Measurements from ENCODE around the gene CPNE1.

The CPNE1 gene

DNA sequence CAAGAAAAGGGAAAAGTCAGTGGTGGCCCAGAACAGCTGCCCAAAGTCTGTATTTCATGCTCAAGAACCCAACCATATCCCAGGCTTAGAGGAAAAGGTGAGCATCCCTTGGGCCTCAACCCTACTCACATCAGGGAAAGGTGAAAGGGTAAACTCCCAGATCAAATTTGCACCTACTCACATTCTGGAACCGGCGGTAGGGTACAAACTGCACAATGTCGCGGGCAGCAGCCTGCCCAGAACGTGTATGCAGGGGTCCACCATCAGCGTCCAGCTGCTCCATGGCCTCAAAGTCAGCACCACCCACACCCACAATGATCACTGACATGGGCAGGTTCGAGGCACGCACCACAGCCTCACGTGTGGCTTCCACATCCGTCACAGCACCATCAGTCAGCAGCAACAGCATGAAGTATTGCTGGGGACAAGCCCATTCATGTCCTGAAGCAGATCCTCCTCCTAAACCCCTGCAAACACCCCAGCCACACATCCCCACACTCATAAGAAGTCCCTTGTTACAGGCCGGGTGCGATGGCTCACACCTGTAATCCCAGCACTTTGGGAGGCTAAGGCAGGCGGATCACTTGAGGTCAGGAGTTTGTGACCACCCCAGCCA lies 38.2 kb downstream of the CPNE1 start:
- Histone ChIP-seq H3K36me3 (ENCODE audit: control insufficient read depth, insufficient read depth, low read length) (peaks cover 42% of the 10 kb centered on the region), H3K9ac (ENCODE audit: low read depth, low read length) (no peak overlapping the region), H3K9me3 (ENCODE audit: control insufficient read depth, insufficient read depth, low read length) (no peaks in the 10 kb centered on the region), H3K4me1 (ENCODE audit: control insufficient read depth, insufficient read depth, low read length) (no peaks in the 10 kb centered on the region), H3K27me3 (ENCODE audit: control insufficient read depth, insufficient read depth, low read length) (no peaks in the 10 kb centered on the region), H3K4me3 (ENCODE audit: low read depth, low read length) (no peak overlapping the region)

DNA sequence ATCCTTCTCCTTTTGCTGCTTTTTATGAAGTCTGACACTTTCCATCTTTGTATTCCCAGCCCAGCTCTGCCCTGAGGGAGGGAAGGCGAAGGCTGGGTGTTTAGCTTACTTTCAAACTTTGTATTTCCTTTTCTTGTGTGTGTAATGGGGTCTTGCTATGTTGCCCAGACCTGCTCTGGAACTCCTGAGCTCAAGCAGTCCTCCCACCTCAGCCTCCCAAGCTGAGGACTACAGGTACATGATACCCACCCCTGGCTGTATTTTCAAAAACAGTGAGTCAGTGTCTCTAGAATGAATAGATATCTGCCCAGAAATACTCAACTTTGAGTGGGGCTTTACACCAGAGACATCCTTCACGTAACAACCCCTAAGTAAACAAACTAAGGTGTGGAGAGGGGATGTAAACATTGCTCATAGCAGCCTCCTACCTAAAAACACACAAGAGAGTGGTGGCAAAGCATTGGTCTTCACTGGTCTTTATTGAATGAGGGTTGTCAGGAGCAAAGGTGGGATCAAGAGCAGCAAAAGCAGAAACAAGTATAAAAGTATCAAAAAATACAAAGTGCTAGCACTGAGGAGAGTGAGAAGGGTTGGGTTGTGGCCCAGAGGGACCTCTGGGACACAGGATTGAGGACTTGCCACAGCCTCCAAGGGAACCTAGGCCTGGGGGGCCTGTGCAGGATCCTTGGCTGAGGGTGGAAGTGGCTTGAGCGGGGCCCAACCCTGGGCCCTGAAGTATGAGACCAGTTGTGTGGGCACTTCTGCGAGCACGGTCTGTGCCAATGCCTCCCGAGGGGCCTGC lies 38.9 kb downstream of the CPNE1 start:
- Histone ChIP-seq H3K36me3 (ENCODE audit: control insufficient read depth, insufficient read depth, low read length) (peaks cover 35% of the 10 kb centered on the region), H3K4me1 (ENCODE audit: control insufficient read depth, insufficient read depth, low read length) (no peaks in the 10 kb centered on the region), H3K4me3 (ENCODE audit: low read depth, low read length) (no peak overlapping the region), H3K9ac (ENCODE audit: low read depth, low read length) (no peak overlapping the region), H3K9me3 (ENCODE audit: control insufficient read depth, insufficient read depth, low read length) (no peaks in the 10 kb centered on the region), H3K27me3 (ENCODE audit: control insufficient read depth, insufficient read depth, low read length) (no peaks in the 10 kb centered on the region)

DNA sequence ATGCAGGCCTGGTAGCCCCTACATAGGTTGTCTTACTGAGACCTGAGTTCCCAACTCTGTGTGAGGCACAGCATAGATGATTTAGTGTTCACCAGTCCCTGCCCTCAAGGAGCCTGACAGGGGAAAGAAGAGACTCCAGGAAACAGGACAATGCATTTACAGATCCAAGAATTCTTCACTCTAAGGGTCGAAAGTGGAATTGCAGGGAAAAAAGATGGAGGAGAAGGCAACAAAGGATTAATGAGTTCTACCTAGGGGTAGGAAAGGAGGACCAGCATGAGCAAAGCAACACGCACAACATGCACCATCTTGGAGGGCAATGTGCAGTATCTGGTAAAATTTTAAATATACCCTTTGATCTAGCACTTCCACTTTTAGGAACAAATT lies 43.1 kb downstream of the CPNE1 start:
- Histone ChIP-seq H3K27me3 (ENCODE audit: control insufficient read depth, insufficient read depth, low read length) (peaks cover 11% of the 10 kb centered on the region), H3K4me1 (ENCODE audit: control insufficient read depth, insufficient read depth, low read length) (no peaks in the 10 kb centered on the region), H3K36me3 (ENCODE audit: control insufficient read depth, insufficient read depth, low read length) (peaks cover 14% of the 10 kb centered on the region), H3K9ac (ENCODE audit: low read depth, low read length) (no peak overlapping the region), H3K4me3 (ENCODE audit: low read depth, low read length) (no peak overlapping the region), H3K9me3 (ENCODE audit: control insufficient read depth, insufficient read depth, low read length) (no peaks in the 10 kb centered on the region)

DNA sequence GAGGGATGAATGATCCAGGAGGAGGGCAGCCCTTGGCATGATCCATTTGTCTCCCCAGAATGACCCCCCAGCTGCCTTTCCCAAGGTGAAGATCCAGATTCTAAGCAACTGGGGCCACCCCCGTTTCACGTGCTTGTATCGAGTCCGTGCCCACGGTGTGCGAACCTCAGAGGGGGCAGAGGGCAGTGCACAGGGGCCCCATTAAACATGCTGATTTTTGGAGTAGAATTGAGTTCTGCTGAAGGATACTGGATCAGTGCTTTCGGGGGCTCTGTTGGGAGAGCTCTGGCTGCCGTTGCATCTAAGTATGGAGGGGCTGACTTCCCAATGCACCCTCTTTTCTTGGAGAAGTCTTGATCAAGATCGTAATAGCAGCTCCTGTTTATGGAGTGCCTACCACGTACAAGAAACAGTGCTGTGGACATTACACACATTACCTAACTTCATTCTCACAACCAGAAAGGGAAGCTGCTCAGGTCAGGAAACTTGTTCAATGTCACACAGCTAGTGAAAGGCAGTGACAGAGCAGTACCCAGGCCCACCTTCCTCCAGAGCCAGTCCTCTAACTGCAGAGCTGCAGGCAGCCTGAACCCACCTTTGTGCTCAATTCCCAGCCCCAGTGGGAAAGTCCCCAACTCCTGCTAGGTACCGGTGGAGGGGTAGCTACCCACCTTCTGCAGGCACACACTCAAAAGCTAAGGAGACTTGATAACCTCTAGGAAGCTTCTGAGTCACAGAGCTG lies 43.7 kb downstream of the CPNE1 start:
- H3K4me1 ChIP-seq (ENCODE audit: control insufficient read depth, insufficient read depth, low read length), result no peaks in the 10 kb centered on the region

DNA sequence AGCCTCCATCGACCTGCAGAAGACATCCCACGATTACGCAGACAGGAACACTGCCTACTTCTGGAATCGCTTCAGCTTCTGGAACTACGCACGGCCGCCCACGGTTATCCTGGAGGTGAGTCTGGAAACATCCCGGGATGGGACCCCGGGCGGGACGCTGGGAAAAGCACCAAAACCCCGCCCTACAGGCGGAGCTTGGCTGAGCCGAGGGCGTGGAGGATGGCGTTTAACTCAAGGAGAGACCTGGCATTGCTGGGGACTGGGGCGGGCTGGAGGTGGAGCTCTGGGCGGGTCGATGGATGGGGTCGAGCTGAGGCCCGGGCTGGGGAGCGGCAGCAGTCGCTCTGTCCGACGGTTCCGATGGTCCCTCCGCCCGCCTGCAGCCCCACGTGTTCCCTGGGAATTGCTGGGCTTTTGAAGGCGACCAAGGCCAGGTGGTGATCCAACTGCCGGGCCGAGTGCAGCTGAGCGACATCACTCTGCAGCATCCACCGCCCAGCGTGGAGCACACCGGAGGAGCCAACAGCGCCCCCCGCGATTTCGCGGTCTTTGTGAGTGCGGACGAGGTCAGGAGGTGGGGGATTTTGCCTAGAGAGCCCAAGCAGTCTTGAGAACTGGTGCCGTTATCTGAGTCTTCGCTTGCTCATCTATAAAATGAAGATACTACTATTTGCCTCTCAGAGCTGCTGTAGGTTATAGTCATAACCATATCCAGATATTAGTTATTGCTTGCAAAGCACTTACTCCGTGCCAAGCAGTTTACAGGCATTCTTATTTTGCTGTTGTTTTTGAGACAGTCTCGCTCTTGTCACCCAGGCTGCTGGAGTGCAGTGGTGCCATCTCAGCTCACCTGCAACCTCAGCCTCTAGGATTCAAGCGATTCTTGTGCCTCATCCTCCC lies 45.3 kb downstream of the CPNE1 start:
- no peaks in the 10 kb centered on the region for H3K4me1 ChIP-seq (ENCODE audit: control insufficient read depth, insufficient read depth, low read length)
- peak overlapping the region; percentile 70 for H3K4me3 ChIP-seq (ENCODE audit: low read depth, low read length)
- H3K9ac ChIP-seq (ENCODE audit: low read depth, low read length), result peak overlapping the region; percentile 47
- H3K36me3 ChIP-seq (ENCODE audit: control insufficient read depth, insufficient read depth, low read length), result no peaks in the 10 kb centered on the region
- H3K27me3 ChIP-seq (ENCODE audit: control insufficient read depth, insufficient read depth, low read length), result peaks cover 11% of the 10 kb centered on the region
- H3K9me3 ChIP-seq (ENCODE audit: control insufficient read depth, insufficient read depth, low read length), result no peaks in the 10 kb centered on the region

More for the DNA sequence above, 43.7 kb downstream of the CPNE1 start:
- Histone ChIP-seq H3K27me3 (ENCODE audit: control insufficient read depth, insufficient read depth, low read length) (peaks cover 11% of the 10 kb centered on the region), H3K36me3 (ENCODE audit: control insufficient read depth, insufficient read depth, low read length) (peaks cover 9% of the 10 kb centered on the region), H3K9me3 (ENCODE audit: control insufficient read depth, insufficient read depth, low read length) (no peaks in the 10 kb centered on the region), H3K9ac (ENCODE audit: low read depth, low read length) (no peak overlapping the region), H3K4me3 (ENCODE audit: low read depth, low read length) (no peak overlapping the region)

DNA sequence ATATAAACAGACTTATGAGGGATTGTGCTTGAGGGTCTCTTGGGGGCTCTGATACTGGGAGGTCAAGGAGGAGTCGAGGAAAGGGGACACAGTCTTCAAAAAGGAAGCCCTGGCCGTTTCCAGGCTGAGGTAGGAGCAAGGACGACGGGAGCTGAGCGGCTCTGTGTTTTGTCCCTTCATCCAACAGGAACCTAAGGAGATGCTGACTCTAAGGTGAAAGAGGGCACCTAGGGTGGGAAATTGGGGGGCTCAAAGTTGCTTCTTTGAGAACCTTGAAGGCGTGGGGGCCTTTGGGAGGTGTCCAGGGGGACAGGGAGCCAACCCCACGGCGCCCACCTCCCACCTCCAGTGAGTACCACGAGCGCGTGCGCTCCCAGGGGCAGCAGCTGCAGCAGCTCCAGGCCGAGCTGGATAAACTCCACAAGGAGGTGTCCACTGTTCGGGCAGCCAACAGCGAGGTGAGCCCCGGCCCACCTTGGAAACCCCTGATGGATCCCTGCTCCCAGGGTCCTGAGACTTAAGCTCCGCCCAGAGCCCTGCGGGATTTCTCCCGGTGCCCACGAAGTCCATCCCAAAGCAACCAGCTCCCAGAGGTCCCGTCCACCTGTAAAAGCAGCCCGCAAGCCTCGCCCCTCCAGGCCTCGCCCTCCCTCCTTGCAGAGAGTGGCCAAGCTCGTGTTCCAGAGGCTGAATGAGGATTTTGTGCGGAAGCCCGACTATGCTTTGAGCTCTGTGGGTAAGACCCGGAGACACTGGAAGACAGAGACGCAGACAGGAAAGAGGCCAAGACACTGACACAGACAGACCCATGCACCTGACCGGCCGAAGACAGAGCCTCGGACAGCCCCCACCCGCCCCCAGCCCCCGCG lies 46.2 kb downstream of the CPNE1 start:
- no peaks in the 10 kb centered on the region for H3K9me3 ChIP-seq (ENCODE audit: control insufficient read depth, insufficient read depth, low read length)
- peaks cover 15% of the 10 kb centered on the region for H3K27me3 ChIP-seq (ENCODE audit: control insufficient read depth, insufficient read depth, low read length)
- H3K36me3 ChIP-seq (ENCODE audit: control insufficient read depth, insufficient read depth, low read length), result no peaks in the 10 kb centered on the region
- H3K4me1 ChIP-seq (ENCODE audit: control insufficient read depth, insufficient read depth, low read length), result no peaks in the 10 kb centered on the region
- H3K4me3 ChIP-seq (ENCODE audit: low read depth, low read length), result peak overlapping the region; percentile 70
- H3K9ac ChIP-seq (ENCODE audit: low read depth, low read length), result no peak overlapping the region

DNA sequence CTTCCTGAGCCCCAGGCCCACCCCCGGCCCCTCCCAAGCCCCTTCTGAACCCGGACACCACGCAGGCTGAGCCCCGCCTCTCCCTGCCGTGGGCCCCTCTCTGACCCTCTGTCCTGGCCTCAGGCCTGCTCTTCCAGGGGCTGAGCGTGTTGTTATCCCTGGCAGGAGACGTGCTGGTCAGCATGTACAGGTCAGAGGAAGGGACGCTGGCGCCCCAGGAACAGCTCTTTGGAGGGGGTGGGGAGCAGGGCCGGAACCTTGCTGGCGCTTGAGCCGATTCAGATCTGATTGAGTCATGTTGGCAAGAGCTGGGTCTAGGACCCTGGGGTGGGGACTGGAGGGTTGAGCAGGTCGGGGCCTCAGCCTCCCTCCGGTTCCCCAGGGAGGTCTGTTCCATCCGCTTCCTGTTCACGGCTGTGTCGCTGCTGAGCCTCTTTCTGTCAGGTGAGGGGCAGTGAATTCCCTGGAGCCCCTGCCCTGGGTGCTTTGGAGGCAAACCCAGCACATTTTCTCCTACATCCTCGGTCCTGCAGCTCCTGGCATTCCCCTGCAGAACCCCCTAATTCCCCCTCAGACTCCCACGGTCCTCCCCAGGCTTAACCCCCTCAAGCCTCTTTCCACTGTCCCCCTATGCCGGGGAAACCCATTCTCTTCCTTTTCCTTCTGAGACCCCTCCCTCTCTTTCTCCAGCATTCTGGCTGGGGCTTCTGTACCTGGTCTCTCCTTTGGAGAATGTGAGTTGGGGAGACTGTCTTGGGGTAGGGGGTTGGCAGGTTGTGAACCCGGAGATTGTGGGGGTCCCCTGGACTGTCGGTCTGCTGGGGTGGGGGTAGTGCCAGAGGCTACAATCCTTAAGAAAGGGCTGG lies 47.1 kb downstream of the CPNE1 start:
- Histone ChIP-seq H3K4me3 (ENCODE audit: low read depth, low read length) (peak overlapping the region; percentile 70), H3K36me3 (ENCODE audit: control insufficient read depth, insufficient read depth, low read length) (no peaks in the 10 kb centered on the region), H3K9me3 (ENCODE audit: control insufficient read depth, insufficient read depth, low read length) (no peaks in the 10 kb centered on the region), H3K27me3 (ENCODE audit: control insufficient read depth, insufficient read depth, low read length) (peaks cover 15% of the 10 kb centered on the region), H3K4me1 (ENCODE audit: control insufficient read depth, insufficient read depth, low read length) (no peaks in the 10 kb centered on the region), H3K9ac (ENCODE audit: low read depth, low read length) (no peak overlapping the region)

DNA sequence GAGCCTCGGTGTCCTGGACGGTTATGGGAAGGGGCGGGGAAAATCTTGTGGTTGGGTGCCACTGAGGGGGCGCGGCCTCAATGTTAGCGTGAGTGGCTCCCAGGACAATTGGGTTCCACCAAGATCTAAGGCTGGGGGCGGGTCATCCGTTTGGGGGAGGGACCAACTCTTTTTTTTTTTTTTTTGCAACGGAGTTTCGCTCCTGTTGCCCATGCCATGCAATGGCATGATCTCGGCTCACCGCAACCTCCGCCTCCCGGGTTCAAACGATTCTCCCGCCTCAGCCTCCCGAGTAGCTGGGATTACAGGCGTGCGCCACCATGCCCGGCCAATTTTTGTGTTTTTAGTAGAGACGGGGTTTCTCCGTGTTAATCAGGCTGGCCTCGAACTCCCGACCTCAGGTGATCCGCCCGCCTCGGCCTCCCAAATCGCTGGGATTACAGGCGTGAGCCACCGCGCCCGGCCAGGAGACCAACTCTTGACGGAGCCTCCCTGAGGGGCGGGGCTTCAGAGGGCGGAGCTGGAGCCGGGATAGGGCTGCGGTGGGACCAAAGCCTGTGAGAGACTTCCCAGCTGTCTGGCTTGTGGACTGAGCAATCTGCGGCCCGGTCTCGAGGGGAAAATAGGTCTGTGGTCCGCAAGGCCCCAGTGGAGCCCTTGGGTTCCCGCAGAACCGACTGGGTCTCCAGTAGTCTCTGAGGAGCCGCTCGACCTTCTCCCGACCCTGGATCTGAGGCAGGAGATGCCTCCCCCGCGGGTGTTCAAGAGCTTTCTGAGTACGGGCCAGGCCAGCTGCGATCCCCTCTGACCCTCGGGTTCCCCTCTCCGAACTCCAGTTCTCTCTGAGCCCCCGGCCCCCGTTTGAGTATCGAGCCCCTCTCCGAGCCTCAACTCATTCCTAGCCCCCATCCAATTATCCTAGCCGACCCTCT lies 48.0 kb downstream of the CPNE1 start:
- Histone ChIP-seq H3K9me3 (ENCODE audit: control insufficient read depth, insufficient read depth, low read length) (no peaks in the 10 kb centered on the region), H3K36me3 (ENCODE audit: control insufficient read depth, insufficient read depth, low read length) (no peaks in the 10 kb centered on the region), H3K27me3 (ENCODE audit: control insufficient read depth, insufficient read depth, low read length) (peaks cover 15% of the 10 kb centered on the region), H3K4me1 (ENCODE audit: control insufficient read depth, insufficient read depth, low read length) (no peaks in the 10 kb centered on the region), H3K9ac (ENCODE audit: low read depth, low read length) (no peak overlapping the region), H3K4me3 (ENCODE audit: low read depth, low read length) (peak overlapping the region; percentile 70)

DNA sequence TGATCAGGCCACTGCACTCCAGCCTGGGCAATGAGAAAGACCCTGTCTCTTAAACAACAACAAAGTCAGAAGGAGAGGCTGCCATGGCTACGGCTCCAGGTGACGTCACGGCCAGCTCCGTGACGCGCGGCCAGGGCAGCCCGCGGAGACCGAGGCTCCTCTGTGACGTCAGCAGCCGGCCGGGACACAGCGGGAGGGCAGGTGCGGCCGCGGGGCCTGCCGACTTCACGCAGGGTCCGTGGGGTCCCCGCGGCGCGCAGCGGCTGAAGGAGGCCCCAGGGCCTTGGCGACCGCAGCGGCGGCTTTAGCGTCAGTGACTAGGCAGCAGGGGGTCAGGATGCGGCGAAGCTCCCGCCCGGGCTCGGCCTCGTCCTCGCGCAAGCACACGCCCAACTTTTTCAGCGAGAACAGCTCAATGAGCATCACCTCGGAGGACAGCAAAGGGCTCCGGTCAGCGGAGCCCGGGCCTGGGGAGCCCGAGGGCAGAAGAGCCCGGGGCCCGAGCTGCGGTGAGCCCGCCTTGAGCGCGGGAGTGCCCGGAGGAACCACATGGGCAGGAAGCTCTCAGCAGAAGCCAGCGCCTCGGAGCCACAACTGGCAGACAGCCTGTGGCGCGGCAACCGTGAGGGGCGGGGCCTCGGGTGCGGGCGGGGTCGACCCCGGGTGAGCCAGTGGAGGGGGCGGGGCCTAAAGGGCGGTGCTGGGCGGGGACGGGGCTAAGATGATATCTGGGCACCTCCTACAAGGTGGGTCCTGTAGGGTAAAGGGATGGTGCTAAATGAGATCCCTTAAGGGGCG lies 48.8 kb downstream of the CPNE1 start, which contains the start of gene SPAG4:
SPAG4 (plus strand) TSS at position 163 of the 798 bp plus-strand sequence; CDS start at position 338, 175 bp downstream.
- Histone ChIP-seq H3K4me1 (ENCODE audit: control insufficient read depth, insufficient read depth, low read length) (no peaks in the 10 kb centered on the region), H3K9me3 (ENCODE audit: control insufficient read depth, insufficient read depth, low read length) (no peaks in the 10 kb centered on the region), H3K36me3 (ENCODE audit: control insufficient read depth, insufficient read depth, low read length) (no peaks in the 10 kb centered on the region), H3K4me3 (ENCODE audit: low read depth, low read length) (peak within 1 kb of the TSS; percentile 70), H3K27me3 (ENCODE audit: control insufficient read depth, insufficient read depth, low read length) (peaks cover 15% of the 10 kb centered on the region), H3K9ac (ENCODE audit: low read depth, low read length) (no peak within 1 kb of the TSS)

Measured in iPS-15b (cell line).